HFFc6 (cell line): Measurements from ENCODE around the gene ERCC6L. TPM values are rescaled to one million over a fixed set of nuclear protein-coding genes. Genes with fewer than 3 reads are reported as not detected.
A peak's percentile ranks its signal among the peaks of the same experiment; 100 is the strongest.

Experiments used
- DNase-seq: peaks from one replicate; pipeline ENCODE4 v3.0.0-alpha.2; 2018
- H3K27ac Mint-ChIP-seq: 2 replicates; pipeline ENCODE4 v1.8.0; 2020; ENCODE audit warnings: mild to moderate bottlenecking, mixed read lengths
- H3K27me3 Mint-ChIP-seq: 2 replicates; pipeline ENCODE4 v1.8.0; 2021; ENCODE audit warnings: mild to moderate bottlenecking, moderate library complexity, mixed read lengths; ENCODE audit not compliant: insufficient read depth
- H3K36me3 Mint-ChIP-seq: 2 replicates; pipeline ENCODE4 v1.8.0; 2021; ENCODE audit warnings: low read depth, mixed read lengths
- H3K4me1 Mint-ChIP-seq: 2 replicates; pipeline ENCODE4 v1.8.0; 2020; ENCODE audit warnings: low read depth, mixed read lengths
- H3K4me3 Mint-ChIP-seq: 2 replicates; pipeline ENCODE4 v1.8.0; 2020; ENCODE audit warnings: mild to moderate bottlenecking, moderate library complexity, mixed read lengths
- H3K9me3 Mint-ChIP-seq: 2 replicates; pipeline ENCODE4 v1.8.0; 2020; ENCODE audit warnings: mild to moderate bottlenecking, mixed read lengths
- CTCF ChIP-seq: fragments of 200-600 bp; sonication (generic); IDR thresholded peaks from 2 replicates; pipeline ENCODE4 v1.5.0; 2021; ENCODE audit warnings: antibody characterized with exemption, mild to moderate bottlenecking
- total RNA-seq, 6 experiments: library from RNA; stranded (reverse); fragmentation: NEBNext Ultra II Directional; extraction: Animal tissue kit (Norgen Biotek cat#: 25700); gene quantifications; 2 replicates in 1 of 6; 3 replicates in 5 of 6; pipeline ENCODE4 v1.2.3, GENCODE V29; 2021

The ERCC6L gene
- total RNA-seq, 6 experiments from 2014 or later, result 3.1 to 7.2 (median 6.6) TPM

- Mint-ChIP-seq H3K4me1 (peaks cover 13% of the 10 kb centered on the region), H3K4me3 (no peak overlapping the region), H3K27ac (no peak overlapping the region), H3K27me3 (no peaks in the 10 kb centered on the region), H3K36me3 (peaks cover 24% of the 10 kb centered on the region), H3K9me3 (no peaks in the 10 kb centered on the region)
- no peak for DNase-seq
- TF ChIP-seq CTCF, result no peak
Observed at GRCh38 chrX:72207366-72207765, 31.5 kb downstream of the ERCC6L start.

GRCh38 chrX:72205706-72206105, 33.1 kb downstream of the ERCC6L start:
- no peak for DNase-seq
- Mint-ChIP-seq H3K9me3 (no peaks in the 10 kb centered on the region), H3K4me3 (no peak overlapping the region), H3K27ac (no peak overlapping the region), H3K36me3 (peaks cover 24% of the 10 kb centered on the region), H3K4me1 (peaks cover 23% of the 10 kb centered on the region), H3K27me3 (no peaks in the 10 kb centered on the region)
- no peak for TF ChIP-seq CTCF

- no peaks in the 10 kb centered on the region for H3K9me3 Mint-ChIP-seq
- peaks cover 18% of the 10 kb centered on the region for H3K36me3 Mint-ChIP-seq
- H3K27ac Mint-ChIP-seq, result no peak overlapping the region
- no peak for DNase-seq
- H3K4me3 Mint-ChIP-seq, result no peak overlapping the region
- no peaks in the 10 kb centered on the region for H3K27me3 Mint-ChIP-seq
- no peak for TF ChIP-seq CTCF
- H3K4me1 Mint-ChIP-seq, result peaks cover 20% of the 10 kb centered on the region
Observed at GRCh38 chrX:72203421-72203820, 35.4 kb downstream of the ERCC6L start.

- Mint-ChIP-seq H3K4me3 (no peak overlapping the region), H3K27ac (peak overlapping the region; percentile 75), H3K9me3 (no peaks in the 10 kb centered on the region), H3K4me1 (peaks cover 15% of the 10 kb centered on the region), H3K36me3 (peaks cover 15% of the 10 kb centered on the region), H3K27me3 (no peaks in the 10 kb centered on the region)
- DNase-seq, result no peak
- no peak for TF ChIP-seq CTCF
Observed at GRCh38 chrX:72202792-72203401, 35.9 kb downstream of the ERCC6L start.

- TF ChIP-seq CTCF, result no peak
- H3K4me3 Mint-ChIP-seq, result peak overlapping the region; percentile 60
- no peaks in the 10 kb centered on the region for H3K9me3 Mint-ChIP-seq
- DNase-seq, result peak; percentile 61
- peaks cover 12% of the 10 kb centered on the region for H3K4me1 Mint-ChIP-seq
- peaks cover 7% of the 10 kb centered on the region; the same call in 1 of the 2 replicates for H3K36me3 Mint-ChIP-seq
- H3K27me3 Mint-ChIP-seq, result no peaks in the 10 kb centered on the region
- peak overlapping the region; percentile 94 for H3K27ac Mint-ChIP-seq
Observed at GRCh38 chrX:72201836-72202536, 36.8 kb downstream of the ERCC6L start.
